Measurements from ENCODE around the gene LYPD4. TPM values are rescaled to one million over a fixed set of nuclear protein-coding genes. Genes with fewer than 3 reads are reported as not detected.

LYPD4 gene
- total RNA-seq, 1 experiment from 2014 or later = not detected

DNA sequence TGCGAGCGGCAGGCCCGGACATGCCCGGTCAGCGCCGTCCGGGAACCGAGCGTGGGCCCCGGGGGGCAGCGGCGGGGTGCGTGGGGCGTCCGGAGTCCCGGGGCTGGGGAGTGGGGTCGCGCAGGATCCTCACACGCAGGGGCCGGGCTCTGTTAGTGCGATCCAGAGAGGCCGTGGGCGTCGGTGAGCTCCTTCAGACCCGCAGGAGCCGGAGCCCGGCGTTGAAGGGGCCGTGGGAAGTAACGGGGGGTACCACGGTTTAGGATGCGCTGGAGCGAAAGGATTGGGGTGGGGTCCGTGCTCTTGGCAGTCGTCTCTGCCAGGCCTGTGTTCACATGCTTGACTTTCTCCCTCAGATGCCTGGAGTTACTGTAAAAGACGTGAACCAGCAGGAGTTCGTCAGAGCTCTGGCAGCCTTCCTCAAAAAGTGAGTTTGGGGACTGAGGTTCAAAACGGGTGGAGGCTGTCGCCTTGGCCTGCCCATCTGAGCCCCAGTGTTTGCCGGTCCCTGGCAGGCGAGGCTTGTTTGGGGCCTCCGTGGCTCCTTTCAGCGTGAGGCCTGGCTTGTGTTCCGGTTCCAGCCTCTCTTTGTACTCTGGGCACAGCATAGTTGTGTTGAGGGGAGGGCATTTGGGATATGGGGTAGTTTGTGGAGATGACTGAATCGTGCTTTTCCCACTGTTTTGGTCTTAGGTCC lies 16.1 kb upstream of the LYPD4 start:
- in situ Hi-C loops (cut with HindIII; ENCODE audit: low pct_unique_long_range_greater_than_20kb, low sequenced_read_pairs) = no loop called here
- DNase-seq (ENCODE audit: low read depth) = no peak

DNA sequence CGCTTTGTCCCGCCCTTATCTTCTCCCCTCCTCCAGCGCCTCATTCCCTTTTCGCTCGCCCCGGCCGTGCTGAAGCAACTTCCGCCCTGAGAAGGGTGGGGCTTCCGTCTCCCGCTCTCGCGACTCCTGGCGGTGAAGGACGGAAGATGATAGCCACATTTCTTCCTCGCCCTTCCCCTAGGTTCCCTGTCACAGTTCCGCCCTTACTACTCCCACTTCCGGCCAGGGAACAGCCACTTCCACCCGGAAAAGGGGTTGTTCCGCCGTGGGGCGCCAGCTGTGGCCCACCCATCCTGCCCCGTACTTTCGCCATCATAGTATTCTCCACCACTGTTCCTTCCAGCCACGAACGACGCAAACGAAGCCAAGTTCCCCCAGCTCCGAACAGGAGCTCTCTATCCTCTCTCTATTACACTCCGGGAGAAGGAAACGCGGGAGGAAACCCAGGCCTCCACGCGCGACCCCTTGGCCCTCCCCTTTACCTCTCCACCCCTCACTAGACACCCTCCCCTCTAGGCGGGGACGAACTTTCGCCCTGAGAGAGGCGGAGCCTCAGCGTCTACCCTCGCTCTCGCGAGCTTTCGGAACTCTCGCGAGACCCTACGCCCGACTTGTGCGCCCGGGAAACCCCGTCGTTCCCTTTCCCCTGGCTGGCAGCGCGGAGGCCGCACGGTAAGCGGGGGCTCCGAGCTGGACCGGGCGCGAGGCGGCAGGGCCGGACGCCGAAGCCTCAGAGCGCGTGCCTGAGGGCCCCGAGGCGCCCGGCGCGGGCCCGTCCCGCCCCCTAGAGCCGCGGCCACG lies 15.3 kb upstream of the LYPD4 start, which contains the start of gene RPS19:
Gene RPS19 (plus strand): TSS at position 638 of the 801 bp plus-strand sequence. CDS start 520 bp downstream, outside the sequence.
- DNase-seq (ENCODE audit: low read depth) = peak; percentile 100
- in situ Hi-C loops (cut with HindIII; ENCODE audit: low pct_unique_long_range_greater_than_20kb, low sequenced_read_pairs) = no loop called here

DNA sequence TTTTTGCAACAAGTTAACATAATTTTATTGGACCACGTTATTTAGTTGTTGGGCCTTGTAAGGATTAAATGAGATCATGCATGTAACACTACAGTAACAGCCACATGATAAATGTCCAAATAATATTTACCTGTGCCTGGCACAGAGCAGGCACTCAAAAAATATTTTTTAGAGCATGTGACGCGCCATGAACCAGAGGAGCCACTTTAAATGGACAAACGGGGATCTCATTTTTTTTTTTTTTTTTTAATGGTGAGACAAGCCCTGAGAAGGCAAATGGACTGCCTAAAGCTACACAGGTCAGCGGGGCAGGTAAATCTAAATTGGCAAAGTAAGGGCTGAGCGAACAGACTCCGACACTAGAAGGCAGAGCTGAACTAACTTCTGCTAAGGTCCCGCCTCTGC lies 14.7 kb upstream of the LYPD4 start:
- in situ Hi-C loops (cut with HindIII; ENCODE audit: low pct_unique_long_range_greater_than_20kb, low sequenced_read_pairs) = no loop called here
- no peak for DNase-seq (ENCODE audit: low read depth)

DNA sequence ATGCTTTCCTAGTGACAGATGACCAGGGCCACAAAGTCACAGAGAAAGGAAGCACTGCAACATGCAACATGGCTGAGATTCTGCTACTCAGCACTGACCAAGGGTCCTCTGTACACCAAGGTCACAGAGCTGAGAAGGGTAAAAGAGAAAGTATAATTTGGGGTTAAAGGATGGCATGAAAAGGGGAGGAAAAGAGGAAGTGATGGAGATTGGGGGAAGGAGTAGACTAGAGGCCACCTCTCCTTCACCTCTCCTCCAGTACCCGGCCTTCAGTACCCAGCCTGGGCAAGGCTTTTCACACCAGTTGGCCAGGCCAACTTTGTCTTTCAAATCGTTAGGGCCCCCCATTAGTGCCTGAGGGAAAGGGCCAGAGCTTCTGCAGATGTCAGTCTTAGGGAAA lies 9.3 kb upstream of the LYPD4 start:
- no peak for DNase-seq (ENCODE audit: low read depth)
- in situ Hi-C loops (cut with HindIII; ENCODE audit: low pct_unique_long_range_greater_than_20kb, low sequenced_read_pairs) = no loop called here

DNA sequence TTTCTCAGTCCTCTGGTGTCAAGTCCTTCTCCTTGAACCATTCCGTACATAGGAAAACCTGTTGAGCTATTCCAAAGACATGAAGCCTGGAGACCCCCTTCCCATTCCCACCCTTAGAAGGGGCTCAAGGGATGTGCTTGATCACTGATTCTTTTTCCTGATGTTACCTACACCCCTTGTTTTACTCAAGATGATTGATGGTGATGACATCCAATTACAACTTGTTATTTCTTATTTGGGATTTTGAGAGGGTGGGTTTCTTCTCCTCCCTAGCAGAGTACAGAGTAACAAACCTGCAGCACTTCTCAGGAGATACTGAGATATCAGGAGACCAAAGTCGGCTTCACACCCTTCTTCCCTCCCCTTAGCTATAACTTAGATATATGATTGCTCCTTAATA lies 8.9 kb upstream of the LYPD4 start:
- in situ Hi-C loops (cut with HindIII; ENCODE audit: low pct_unique_long_range_greater_than_20kb, low sequenced_read_pairs) = no loop called here
- DNase-seq (ENCODE audit: low read depth) = no peak

DNA sequence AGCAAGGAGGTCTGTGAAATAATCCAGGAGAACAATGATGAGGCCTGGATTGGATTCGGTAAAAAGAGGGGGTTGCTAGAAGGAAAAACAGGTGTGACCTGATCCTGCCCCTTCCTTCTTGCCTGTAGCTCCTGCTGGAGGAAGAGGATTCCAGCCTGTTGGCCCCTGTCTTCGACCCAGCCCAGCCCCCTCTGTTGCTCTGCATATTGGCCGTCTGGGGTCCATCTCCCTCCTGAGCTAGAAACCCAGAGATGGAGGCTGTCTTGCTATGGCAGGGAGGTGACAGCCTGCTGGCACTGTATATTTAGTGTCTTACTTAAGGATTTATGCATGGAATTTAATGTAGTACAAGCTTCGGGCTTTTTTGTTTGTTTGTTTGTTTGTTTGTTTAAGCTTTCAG lies 7.0 kb upstream of the LYPD4 start:
- in situ Hi-C loops (cut with HindIII; ENCODE audit: low pct_unique_long_range_greater_than_20kb, low sequenced_read_pairs) = no loop called here
- no peak for DNase-seq (ENCODE audit: low read depth)

DNA sequence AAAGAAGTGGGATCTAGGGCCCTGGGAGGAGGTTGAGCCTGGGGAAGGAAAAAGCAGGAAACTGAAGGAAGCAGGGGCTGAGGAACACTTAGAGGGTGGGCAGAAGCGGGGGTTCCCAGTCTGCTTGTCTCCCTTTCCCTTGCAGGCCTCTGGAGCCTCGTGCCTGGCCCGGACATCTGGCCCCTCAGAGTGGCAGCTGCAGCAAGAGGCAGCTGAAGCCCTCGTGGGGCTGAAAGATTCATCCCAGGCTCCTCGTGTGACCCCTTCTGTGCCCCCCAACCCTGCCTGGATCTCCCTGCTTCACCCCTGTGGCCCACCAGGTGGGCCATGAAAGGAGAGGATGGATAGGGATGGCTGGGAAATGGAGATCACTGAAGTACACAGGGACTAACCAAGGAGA lies 5.9 kb upstream of the LYPD4 start:
- no peak for DNase-seq (ENCODE audit: low read depth)
- in situ Hi-C loops (cut with HindIII; ENCODE audit: low pct_unique_long_range_greater_than_20kb, low sequenced_read_pairs) = no loop called here

DNA sequence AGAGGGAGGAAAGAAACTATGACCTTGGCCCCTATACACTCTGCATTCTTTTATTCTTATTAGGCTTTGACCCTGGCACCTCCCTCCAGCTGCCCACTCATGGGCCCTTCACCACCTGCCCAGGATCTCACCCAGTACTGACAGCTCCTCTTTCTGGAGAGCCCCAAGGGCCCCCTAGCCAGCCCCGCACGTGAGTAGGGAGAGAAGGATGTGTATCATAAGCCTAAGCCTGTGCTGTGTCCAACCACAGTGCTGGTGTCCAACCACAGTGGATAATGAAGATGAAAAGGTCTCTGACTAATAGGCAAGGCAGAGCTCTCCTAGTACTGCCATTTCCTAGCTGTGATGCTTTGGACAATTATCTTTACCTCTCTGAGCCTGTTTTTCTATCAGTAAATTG lies 4.6 kb upstream of the LYPD4 start:
- in situ Hi-C loops (cut with HindIII; ENCODE audit: low pct_unique_long_range_greater_than_20kb, low sequenced_read_pairs) = no loop called here
- DNase-seq (ENCODE audit: low read depth) = no peak

DNA sequence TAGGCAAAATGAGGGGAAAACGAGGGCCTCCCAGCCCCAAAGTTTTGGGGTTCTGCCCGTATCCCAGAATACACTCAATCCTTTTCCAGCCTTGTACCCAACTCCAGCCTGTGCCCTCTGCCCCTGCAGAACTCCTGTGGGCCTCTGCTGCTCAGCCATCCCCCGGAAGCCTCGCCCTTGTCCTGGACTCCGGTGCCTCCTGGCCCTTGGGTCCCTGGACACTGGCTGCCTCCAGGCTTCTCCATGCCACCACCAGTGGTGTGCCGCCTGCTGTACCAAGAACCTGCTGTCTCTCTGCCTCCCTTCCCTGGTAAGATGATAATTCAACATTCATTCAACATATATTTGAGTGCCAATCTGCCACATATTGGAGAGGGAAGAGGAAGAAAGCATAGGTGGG lies 4.2 kb upstream of the LYPD4 start:
- in situ Hi-C loops (cut with HindIII; ENCODE audit: low pct_unique_long_range_greater_than_20kb, low sequenced_read_pairs) = no loop called here
- no peak for DNase-seq (ENCODE audit: low read depth)

DNA sequence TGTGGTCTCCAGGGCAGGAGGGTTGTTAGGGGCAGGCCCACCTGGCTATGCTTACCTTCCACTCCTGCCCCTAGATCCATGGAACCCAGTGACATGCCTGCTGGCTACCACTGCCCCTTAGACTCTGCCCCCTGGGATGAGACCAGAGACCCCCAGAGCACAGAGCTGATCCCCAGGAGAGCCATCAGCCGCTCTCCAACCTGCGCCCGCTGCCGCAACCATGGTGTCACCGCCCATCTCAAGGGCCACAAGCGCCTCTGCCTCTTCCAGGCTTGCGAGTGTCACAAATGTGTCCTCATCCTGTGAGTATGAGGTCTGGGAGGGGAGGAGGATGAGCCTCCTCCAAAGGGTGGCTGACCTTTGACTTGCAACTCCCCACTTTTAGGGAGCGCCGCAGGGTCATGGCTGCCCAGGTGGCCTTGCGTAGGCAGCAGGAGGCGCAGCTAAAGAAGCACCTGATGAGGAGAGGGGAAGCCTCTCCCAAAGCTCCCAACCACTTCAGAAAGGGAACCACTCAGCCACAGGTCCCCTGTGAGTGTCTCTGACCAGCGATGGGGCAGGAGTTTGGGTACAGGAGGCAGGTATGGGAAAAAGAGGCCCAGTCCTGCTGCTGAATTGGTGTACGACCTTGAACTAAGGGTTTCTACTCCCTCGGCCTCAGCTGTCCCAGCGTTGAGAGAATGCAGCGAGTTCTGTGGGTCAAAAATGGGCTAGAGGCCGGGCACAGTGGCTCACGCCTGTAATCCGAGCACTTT lies 3.0 kb upstream of the LYPD4 start:
- in situ Hi-C loops (cut with HindIII; ENCODE audit: low pct_unique_long_range_greater_than_20kb, low sequenced_read_pairs) = no loop called here
- DNase-seq (ENCODE audit: low read depth) = no peak

DNA sequence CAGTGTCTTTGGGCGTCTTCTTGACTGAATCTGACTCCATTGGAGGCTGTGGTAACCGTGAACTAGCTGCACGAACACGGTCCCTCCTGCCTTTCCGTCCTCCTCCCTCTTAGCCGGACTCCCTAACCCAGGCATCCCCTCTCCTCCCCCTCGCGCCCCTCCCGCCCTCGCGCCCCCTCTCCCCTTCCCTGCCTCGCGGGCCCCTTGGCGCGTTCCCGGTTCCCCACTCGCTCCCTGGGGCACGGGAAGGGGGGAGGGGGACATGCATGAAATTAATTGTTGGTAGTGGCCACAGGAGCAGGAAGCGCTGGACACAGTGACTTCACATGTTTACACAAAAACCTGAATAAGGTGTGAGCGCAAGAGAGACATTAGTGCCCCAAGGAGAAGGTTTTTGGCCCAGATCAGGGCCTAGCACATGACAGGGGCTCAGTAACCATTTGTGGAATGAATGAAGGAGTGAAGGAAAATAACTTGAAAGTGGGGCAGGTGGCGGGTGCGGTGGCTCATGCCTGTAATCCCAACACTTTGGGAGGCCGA lies 638 bp upstream of the LYPD4 start:
- in situ Hi-C loops (cut with HindIII; ENCODE audit: low pct_unique_long_range_greater_than_20kb, low sequenced_read_pairs) = no loop called here
- no peak for DNase-seq (ENCODE audit: low read depth)

DNA sequence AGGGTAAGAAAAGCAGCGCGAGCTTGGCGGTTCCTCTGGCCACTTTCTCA lies 343 bp upstream of the LYPD4 start, which contains the start of gene DMRTC2:
Gene DMRTC2 (plus strand): TSS at position 42 of the 50 bp plus-strand sequence. CDS start 2,387 bp downstream, outside the sequence.
- in situ Hi-C loops (cut with HindIII; ENCODE audit: low pct_unique_long_range_greater_than_20kb, low sequenced_read_pairs) = no loop called here
- DNase-seq (ENCODE audit: low read depth) = no peak

DNA sequence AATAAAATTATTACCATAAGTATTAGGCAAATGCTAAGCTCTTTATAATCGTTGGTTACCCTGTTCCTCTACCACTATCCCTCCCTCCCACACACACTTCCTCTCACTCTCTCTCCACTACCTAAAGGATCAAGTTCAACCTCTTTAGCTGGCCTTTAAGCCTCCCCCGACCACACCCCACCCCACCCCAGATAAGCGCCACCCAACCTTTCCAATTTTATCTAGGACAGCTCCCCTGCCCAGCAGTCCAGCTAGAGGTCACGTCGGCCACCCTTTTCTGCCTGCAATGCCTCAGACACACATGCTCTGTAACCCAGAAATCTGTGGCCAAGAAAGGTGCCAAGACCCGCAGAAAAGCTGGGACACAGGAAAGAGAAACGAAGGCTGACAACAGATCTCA lies 1.1 kb downstream of the LYPD4 start:
- in situ Hi-C loops (cut with HindIII; ENCODE audit: low pct_unique_long_range_greater_than_20kb, low sequenced_read_pairs) = no loop called here
- DNase-seq (ENCODE audit: low read depth) = no peak

DNA sequence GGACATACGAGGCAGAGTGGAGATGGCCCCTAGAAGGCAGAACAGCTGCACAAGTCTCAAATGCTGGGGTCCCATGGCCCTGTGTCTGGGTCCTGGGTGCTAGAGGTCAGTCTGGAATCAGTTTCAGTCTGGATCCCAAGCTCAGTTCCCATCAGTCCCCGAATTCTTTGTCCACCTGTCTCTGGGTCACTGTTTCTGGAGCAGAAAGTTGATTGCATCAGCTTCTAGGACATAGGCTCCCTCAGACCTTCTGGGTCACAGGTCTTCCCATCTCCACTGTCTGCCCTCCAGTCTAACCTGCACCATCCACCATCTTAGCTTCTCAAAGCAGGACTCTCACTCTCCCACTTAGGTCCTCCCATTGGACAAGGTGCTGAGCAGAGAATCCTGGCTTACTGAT lies 5.3 kb downstream of the LYPD4 start:
- in situ Hi-C loops (cut with HindIII; ENCODE audit: low pct_unique_long_range_greater_than_20kb, low sequenced_read_pairs) = no loop called here
- DNase-seq (ENCODE audit: low read depth) = no peak

DNA sequence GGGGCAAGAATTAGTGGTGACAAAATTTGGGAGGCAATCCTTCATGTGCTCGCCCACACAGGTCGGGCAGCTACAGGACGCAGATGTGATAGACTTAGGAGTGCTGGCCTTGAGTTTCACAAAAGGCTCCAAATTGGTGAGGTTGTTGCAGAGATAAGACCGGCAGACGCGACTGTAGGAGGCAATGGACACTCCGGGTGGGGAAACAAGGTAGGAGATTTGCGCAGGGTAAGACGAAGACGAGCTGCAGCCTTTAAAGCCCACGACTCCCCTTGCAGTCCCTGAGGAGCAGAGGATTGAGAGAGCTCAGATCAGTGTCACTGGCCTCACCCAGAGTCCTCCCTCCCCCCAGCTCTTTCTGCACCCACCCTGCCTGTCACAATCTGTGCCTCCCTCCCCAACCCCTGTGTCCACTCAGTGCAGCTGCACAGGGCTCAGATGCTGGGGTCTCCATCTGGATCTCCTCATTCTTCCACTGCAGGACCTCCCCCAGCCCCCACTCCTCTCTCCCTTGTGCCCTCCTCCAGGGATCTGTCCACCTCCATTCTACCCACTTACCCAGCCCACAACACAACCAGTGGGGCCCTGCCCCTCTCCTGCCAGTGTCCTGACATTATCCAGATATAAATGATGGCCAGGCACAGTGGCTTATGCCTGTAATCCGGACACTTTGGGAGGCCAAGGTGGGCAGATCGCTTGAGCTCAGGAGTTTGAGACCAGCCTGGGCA lies 6.3 kb downstream of the LYPD4 start:
- no peak for DNase-seq (ENCODE audit: low read depth)
- in situ Hi-C loops (cut with HindIII; ENCODE audit: low pct_unique_long_range_greater_than_20kb, low sequenced_read_pairs) = no loop called here

DNA sequence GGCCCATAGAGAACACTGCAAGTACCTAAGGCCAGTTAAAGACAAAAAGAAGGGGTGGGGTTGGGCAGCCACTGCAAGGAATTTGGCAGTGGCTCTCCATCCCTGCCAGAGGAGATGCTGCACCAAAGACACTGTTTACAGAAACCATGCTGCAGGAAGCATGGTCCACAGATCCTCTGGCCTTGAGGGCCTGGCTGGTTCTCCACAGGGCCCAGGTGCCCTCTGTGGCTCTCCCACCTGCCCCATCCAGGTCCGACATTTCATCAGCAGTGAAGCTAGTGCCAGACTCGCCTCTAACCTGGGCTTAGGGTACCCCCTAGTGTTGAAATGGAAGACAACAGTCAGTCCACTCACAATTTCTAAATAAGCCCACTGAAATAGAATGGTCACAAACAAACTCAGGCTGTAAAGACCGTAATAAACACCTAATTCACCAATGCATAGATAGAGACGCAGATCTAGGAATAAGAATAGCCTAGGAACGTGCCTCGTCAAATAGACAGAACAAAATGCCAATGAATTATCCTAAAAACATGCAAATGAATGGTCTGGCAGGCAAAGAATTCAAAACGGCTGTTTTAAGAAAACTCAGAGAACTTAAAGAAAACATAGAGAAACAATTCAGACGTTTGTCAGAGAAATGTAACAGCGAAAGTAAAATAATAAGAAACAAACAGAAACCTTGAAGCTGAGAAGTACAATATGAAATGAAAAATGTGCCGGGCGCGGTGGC lies 23.3 kb downstream of the LYPD4 start:
- in situ Hi-C loops (cut with HindIII; ENCODE audit: low pct_unique_long_range_greater_than_20kb, low sequenced_read_pairs) = no loop called here
- peak; percentile 52 for DNase-seq (ENCODE audit: low read depth)

DNA sequence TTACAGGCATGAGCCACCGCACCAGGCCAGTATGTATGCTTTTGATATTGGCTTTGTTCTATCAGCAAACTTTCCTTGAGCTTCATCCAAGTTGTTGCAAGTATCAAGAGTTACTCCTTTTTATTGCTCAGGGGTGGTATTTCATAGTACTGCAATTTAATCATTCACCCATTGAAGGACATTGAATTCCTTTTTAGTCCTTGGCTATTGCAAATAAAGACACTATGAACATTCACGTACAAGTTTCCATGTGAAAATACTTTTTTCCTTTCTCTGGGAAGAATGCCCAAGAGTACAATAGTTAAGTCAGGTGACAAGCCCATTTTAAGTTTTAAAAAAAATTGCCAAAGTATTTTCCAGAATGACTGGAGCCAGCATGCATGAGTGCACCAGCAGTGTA lies 27.7 kb downstream of the LYPD4 start:
- in situ Hi-C loops (cut with HindIII; ENCODE audit: low pct_unique_long_range_greater_than_20kb, low sequenced_read_pairs) = no loop called here
- peak; percentile 74 for DNase-seq (ENCODE audit: low read depth)

DNA sequence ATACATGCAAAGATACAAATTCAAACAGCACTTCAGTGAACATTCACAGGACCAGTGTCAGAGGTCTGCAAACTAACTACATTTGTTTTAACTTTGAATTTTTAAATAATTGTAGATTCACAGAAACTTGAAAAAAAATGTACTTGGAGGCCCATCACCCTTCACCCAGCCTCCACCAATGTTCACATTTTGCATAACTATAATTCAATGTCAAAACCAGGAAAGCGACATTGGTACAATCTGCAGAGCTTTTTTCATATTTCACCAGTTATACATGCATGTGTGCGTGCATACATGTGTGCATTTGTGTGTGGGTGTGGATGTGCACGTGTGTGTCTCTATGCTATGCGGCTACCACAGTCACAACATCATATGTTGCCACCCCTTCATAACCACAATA lies 29.2 kb downstream of the LYPD4 start:
- in situ Hi-C loops (cut with HindIII; ENCODE audit: low pct_unique_long_range_greater_than_20kb, low sequenced_read_pairs) = no loop called here
- DNase-seq (ENCODE audit: low read depth) = no peak

Measured in Caki2 (cell line).